Hippocampal formation (tissue), 2 donors: ENCODE data around the gene ETNK1.
"Not testable (repeated sequence)": the region's sequence is repeated elsewhere in the genome, so short reads cannot be mapped to it uniquely, and the experiment has no call there.

Experiments used
- DNase-seq, 2 donors: peaks; one replicate each; lab custom pipeline; 2025; lab: John Stamatoyannopoulos, UW

Gene ETNK1

GRCh38 chr12:22689876-22690275, 64.9 kb downstream of the ETNK1 start:
- no peak for DNase-seq

DNA sequence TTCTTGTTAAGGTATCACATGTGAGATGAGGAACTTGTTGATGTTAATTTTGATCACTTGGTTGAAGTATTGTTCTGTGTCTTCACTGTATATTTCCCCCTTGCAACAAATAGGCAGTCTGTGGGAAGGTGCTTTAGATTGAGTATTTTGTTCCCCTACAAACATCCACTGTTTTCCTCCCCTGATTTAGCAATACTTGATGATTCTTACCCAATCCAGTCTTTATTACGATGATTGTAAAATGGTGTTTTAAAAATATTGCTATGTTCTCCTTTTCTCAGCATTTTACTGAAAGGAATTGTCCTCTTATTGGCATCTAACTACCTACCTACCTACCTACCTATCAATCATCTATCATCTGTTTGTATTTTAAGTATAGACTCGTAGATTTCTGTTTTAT, 66.3 kb downstream of the ETNK1 start:
- no peak for DNase-seq

DNA sequence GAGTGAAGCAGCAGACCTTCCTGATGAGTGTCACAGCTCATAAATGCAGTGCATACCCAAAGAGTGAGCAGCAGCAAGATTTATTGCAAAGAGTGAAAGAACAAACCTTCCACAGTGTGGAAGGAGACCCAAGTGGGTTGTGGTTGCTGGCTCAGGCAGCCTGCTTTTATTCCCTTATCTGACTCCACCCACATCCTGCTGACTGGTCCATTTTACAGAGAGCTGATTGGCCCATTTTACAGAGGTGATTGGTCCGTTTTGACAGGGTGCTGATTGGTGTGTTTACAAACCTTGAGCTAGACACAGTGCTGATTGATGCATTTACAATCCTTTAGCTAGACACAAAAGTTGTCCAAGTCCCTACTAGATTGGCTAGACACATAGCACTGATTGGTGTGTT, 67.5 kb downstream of the ETNK1 start:
- DNase-seq: not testable (repeated sequence)

DNA sequence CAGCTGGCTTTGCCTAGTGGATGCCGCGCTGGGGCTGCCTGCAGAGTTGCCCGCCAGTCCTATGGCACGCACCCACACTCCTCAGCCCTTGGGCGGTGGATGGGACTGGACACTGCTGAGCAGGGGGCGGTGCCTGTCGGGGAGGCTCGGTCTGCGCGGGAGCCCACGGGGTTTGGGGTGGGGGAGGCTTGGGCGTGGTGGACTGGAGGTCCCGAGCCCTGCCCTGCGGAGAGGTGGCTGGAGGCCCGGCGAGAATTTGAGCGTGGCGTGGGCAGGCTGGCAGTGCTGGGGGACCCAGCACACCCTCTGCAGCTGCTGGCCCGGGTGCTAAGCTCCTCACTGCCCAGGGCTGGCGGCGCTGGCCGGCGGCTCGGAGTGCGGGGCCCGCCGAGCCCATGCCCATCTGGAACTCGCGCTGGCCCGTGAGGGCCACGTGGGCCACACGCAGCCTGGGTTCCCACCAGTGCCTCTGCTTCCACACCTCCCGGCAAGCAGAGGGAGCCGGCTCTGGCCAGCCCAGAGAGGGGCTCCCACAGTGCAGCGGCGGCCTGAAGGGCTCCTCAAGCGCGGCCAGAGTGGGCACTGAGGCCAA, 68.1 kb downstream of the ETNK1 start:
- no peak for DNase-seq

DNA sequence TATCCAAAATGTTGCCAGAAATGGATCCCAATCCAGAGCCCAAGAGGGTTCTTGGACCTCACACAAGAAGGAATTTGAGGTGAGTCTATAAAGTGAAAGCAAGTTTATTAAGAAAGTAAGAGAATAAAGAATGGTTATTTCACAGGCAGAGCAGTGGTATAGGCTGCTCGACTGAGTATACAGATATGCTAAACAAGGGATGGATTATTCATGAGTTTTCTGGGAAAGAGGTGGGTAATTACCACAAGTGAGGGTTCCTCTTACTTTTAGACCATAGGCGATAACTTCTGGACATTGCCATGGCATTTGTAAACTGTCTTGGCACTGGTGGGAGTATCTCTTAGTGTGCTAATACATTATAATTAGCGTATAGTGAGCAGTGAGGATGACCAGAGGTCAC, 73.6 kb downstream of the ETNK1 start:
- DNase-seq: no peak

DNA sequence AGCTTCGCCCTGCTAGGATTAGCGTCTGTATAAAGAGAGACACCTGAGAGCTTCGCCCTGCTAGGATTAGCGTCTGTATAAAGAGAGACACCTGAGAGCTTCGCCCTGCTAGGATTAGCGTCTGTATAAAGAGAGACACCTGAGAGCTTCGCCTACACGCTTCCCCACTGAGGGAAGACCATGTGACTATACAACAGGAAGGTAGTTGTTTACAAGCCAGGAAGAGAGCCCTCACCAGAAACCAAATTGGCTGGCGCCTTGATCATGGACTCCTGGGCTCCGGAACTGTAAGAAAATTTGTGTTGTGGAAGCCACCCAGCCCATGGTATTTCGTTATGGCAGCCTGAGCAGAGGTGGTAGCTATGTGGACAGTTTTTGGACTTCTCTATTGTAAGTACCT, 74.7 kb downstream of the ETNK1 start:
- DNase-seq: not testable (repeated sequence)

- no peak for DNase-seq
Measured at GRCh38 chr12:22700106-22700505, 75.1 kb downstream of the ETNK1 start.

GRCh38 chr12:22701216-22701809, 76.3 kb downstream of the ETNK1 start:
- DNase-seq: not testable (repeated sequence)

- no peak for DNase-seq
Measured at GRCh38 chr12:22702690-22703089, 77.7 kb downstream of the ETNK1 start.

GRCh38 chr12:22709292-22709691, 84.3 kb downstream of the ETNK1 start:
- DNase-seq: no peak

- DNase-seq: no peak
Measured at GRCh38 chr12:22712083-22712482, 87.1 kb downstream of the ETNK1 start.

GRCh38 chr12:22715254-22715653, 90.3 kb downstream of the ETNK1 start:
- no peak for DNase-seq

GRCh38 chr12:22719745-22720144, 94.8 kb downstream of the ETNK1 start:
- DNase-seq: no peak

DNA sequence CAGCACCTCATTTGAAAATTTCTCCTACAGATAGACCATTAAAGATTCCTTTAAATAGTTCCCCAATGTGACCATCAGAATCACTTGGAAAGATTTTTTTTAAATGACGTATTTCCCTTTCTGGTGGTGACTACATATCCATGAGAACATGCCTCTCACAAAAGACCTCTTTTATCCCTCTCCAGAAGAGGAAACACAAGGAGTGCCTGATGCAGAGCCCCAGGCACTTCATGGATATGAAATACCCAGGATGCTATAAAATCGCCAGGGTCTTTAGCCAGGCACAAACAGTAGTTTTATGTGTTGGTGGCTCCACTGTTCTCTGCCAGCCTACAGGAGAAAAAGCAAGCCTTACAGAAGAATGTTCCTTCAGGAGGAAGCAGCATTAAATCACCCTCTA, 97.1 kb downstream of the ETNK1 start:
- no peak for DNase-seq

GRCh38 chr12:22722779-22723178, 97.8 kb downstream of the ETNK1 start:
- peak in 1 of 2 donors; percentile 10 for DNase-seq

GRCh38 chr12:22728987-22729386, 104.0 kb downstream of the ETNK1 start:
- no peak for DNase-seq

- no peak for DNase-seq
Measured at GRCh38 chr12:22729431-22729956, 104.5 kb downstream of the ETNK1 start.

GRCh38 chr12:22729957-22730443, 105.0 kb downstream of the ETNK1 start:
- DNase-seq: no peak

DNA sequence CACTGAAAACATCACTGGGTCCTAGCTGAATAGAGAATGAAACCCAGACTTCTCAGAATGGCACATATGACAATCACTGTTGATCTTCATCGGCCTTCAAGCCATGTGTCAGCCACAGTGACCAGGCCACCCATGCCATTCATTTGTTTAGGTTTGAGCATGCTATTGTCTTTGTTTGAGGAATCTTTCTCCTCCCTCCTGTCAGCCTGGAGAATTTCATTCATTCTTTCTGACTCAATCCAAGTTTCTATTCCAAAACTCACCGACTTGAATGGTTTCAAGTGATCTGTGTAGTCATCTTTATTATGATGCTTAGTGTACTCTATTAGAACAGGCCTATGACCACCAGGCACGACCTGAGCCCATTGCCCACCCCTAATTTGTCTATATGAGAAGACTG, 106.3 kb downstream of the ETNK1 start:
- no peak for DNase-seq

- DNase-seq: no peak
Measured at GRCh38 chr12:22733756-22734155, 108.8 kb downstream of the ETNK1 start.

DNA sequence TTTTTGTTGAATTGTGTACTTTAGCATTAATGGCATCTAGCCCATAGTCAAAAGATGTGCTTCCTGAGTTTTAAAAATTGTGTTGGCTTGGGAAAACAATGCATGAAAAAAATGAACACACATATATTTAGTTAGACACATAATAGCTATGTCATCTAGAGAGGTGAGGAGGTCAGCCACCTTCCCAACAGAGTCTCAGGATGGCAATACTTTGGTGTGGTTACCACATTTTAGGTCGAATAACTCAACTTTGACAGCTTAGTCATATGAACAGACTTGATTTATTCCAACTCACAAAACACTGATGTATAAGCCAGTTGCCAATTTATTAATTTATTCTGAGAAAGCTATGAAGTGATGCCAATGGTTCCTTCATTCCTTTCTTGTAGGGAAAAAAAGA, 114.0 kb downstream of the ETNK1 start:
- DNase-seq: no peak
